ENCODE measurements around the gene CNOT4.
A peak's percentile ranks its signal among the peaks of the same experiment; 100 is the strongest.

CNOT4 gene

DNA sequence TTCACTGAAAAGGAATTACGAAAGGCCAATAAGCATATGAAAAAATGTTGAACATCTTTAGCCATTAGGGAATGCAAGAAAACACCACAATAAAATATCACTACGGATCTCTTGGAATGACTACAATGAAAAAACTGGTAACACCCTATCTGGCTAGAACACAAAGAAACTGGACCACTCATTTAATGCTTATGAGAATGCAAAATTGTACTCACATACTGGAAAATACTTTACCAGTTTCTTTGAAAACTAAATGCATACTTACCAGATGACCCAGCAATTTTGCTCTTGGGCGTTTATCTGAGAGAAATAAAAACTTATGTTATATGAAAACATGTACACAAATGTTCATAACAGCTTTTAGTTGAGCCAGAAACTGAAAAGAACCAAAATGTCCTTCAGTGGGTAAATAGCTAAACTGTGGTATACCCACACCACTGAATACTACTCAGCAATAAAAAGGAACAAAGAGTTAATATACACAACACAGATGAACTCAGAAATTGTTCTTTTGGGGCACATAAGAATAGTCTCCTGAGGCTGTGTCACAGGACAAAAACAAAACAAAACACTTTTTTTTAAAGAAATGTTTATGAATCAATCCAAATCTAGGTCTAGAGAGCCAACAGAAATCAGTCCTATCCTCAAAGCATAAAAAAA is 23.5 kb downstream of the CNOT4 start:
- ATAC-seq (ENCODE audit: insufficient read depth, low read depth) (no peak), DNase-seq (no peak)
- Histone ChIP-seq H3K9ac (ENCODE audit: low read depth, low read length) (no peak overlapping the region), H2AFZ (ENCODE audit: low read depth, low read length) (no peak overlapping the region), H3K4me2 (ENCODE audit: insufficient read depth, low read length) (no peak overlapping the region), H3K79me2 (ENCODE audit: insufficient read depth, low read length) (peaks cover 99% of the 10 kb centered on the region), H3K36me3 (ENCODE audit: insufficient read depth, low read length) (no peaks in the 10 kb centered on the region), H4K20me1 (ENCODE audit: insufficient read depth, low read length) (peaks cover 25% of the 10 kb centered on the region), H3K4me1 (ENCODE audit: insufficient read depth, low read length) (no peaks in the 10 kb centered on the region), H3K27ac (ENCODE audit: low read length) (no peak overlapping the region), H3K9me3 (ENCODE audit: insufficient read depth, low read length, severe bottlenecking) (no peaks in the 10 kb centered on the region), H3K27me3 (ENCODE audit: insufficient read depth, low read length, poor library complexity) (no peaks in the 10 kb centered on the region), H3K4me3 (ENCODE audit: low read depth in 1 of 2, low read length in 2 of 2) (no peak overlapping the region)
- no peak for TF ChIP-seq EZH2 (IDR thresholded peaks at IDR 0.05; ENCODE audit: borderline replicate concordance, low read depth, low read length, severe bottlenecking)
- TF ChIP-seq, protein P1, sequence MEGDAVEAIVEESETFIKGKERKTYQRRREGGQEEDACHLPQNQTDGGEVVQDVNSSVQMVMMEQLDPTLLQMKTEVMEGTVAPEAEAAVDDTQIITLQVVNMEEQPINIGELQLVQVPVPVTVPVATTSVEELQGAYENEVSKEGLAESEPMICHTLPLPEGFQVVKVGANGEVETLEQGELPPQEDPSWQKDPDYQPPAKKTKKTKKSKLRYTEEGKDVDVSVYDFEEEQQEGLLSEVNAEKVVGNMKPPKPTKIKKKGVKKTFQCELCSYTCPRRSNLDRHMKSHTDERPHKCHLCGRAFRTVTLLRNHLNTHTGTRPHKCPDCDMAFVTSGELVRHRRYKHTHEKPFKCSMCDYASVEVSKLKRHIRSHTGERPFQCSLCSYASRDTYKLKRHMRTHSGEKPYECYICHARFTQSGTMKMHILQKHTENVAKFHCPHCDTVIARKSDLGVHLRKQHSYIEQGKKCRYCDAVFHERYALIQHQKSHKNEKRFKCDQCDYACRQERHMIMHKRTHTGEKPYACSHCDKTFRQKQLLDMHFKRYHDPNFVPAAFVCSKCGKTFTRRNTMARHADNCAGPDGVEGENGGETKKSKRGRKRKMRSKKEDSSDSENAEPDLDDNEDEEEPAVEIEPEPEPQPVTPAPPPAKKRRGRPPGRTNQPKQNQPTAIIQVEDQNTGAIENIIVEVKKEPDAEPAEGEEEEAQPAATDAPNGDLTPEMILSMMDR (IDR thresholded peaks at IDR 0.05; ENCODE audit: borderline replicate concordance, extremely low read depth, low read length, poor library complexity, severe bottlenecking), result no peak

DNA sequence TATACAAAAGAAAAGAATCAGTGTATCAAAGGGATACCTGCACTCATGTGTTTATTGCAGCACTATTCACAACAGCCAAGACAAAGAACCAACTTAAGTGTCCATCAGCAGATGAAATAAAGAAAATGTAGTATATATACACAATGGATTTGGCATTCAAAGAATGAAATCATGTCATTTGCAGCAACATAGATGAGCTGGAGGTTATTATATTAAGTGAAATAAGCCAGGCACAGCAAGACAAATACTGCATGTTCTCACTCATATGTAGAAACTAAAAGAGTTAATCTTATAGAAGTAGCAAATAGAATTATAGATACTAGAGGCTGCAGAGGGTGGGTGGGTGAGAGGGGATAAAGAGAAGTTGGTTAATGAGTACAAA is 28.3 kb downstream of the CNOT4 start:
- Histone ChIP-seq H3K36me3 (ENCODE audit: insufficient read depth, low read length) (peaks cover 3% of the 10 kb centered on the region; the same call in 1 of the 2 replicates), H3K4me3 (ENCODE audit: low read depth in 1 of 2, low read length in 2 of 2) (no peak overlapping the region), H3K79me2 (ENCODE audit: insufficient read depth, low read length) (peaks cover 94% of the 10 kb centered on the region), H3K9ac (ENCODE audit: low read depth, low read length) (no peak overlapping the region), H2AFZ (ENCODE audit: low read depth, low read length) (no peak overlapping the region), H4K20me1 (ENCODE audit: insufficient read depth, low read length) (peaks cover 28% of the 10 kb centered on the region), H3K27ac (ENCODE audit: low read length) (no peak overlapping the region), H3K9me3 (ENCODE audit: insufficient read depth, low read length, severe bottlenecking) (no peaks in the 10 kb centered on the region), H3K4me1 (ENCODE audit: insufficient read depth, low read length) (no peaks in the 10 kb centered on the region), H3K27me3 (ENCODE audit: insufficient read depth, low read length, poor library complexity) (no peaks in the 10 kb centered on the region), H3K4me2 (ENCODE audit: insufficient read depth, low read length) (no peak overlapping the region)
- no peak for DNase-seq
- 0 out of 3 replicates have a peak, but pooled peaks have one; percentile 5 for ATAC-seq (ENCODE audit: insufficient read depth, low read depth)
- TF ChIP-seq, protein P1 (IDR thresholded peaks at IDR 0.05; ENCODE audit: borderline replicate concordance, extremely low read depth, low read length, poor library complexity, severe bottlenecking), result no peak
- TF ChIP-seq EZH2 (IDR thresholded peaks at IDR 0.05; ENCODE audit: borderline replicate concordance, low read depth, low read length, severe bottlenecking), result no peak

DNA sequence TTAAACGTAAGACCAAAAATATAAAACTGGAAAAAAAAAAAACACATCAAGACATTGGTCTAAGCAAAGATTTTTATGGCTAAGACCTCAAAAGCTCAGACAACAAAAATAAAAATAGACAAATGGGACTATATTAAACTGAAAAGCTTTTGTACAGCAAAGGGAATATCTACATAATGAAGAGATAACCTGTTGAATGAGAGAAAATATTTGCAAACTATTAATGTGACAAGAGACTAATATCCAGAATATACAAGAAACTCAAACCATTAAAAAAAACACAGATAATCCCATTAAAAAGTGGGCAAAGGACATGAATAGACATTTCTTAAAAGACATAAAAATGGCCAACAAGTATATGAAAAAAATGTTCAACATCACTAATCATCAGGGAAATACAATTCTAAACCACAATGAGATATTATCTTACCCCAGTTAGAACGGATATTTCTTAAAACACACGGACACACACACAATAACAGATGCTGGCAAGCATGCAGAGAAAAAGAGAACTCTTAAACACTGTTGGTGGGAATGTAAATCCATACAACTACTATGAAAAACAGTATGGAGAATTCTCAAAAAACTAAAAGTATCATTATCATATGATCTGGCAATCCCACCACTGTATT is 28.8 kb downstream of the CNOT4 start:
- H3K9ac ChIP-seq (ENCODE audit: low read depth, low read length), result no peak overlapping the region
- no peak overlapping the region for H3K27ac ChIP-seq (ENCODE audit: low read length)
- TF ChIP-seq EZH2 (IDR thresholded peaks at IDR 0.05; ENCODE audit: borderline replicate concordance, low read depth, low read length, severe bottlenecking), result no peak
- TF ChIP-seq, protein P1 (IDR thresholded peaks at IDR 0.05; ENCODE audit: borderline replicate concordance, extremely low read depth, low read length, poor library complexity, severe bottlenecking), result no peak
- no peak overlapping the region for H2AFZ ChIP-seq (ENCODE audit: low read depth, low read length)
- peaks cover 3% of the 10 kb centered on the region; the same call in 1 of the 2 replicates for H3K36me3 ChIP-seq (ENCODE audit: insufficient read depth, low read length)
- peak; percentile 70 for ATAC-seq (ENCODE audit: insufficient read depth, low read depth)
- H3K4me1 ChIP-seq (ENCODE audit: insufficient read depth, low read length), result no peaks in the 10 kb centered on the region
- H3K4me2 ChIP-seq (ENCODE audit: insufficient read depth, low read length), result no peak overlapping the region
- no peak for DNase-seq
- no peak overlapping the region for H3K4me3 ChIP-seq (ENCODE audit: low read depth in 1 of 2, low read length in 2 of 2)
- peaks cover 94% of the 10 kb centered on the region for H3K79me2 ChIP-seq (ENCODE audit: insufficient read depth, low read length)
- peaks cover 26% of the 10 kb centered on the region for H4K20me1 ChIP-seq (ENCODE audit: insufficient read depth, low read length)
- no peaks in the 10 kb centered on the region for H3K9me3 ChIP-seq (ENCODE audit: insufficient read depth, low read length, severe bottlenecking)
- H3K27me3 ChIP-seq (ENCODE audit: insufficient read depth, low read length, poor library complexity), result no peaks in the 10 kb centered on the region

Data from DND-41 (cell line).